GM21360 (cell line): ENCODE data around the gene HMG20B.
"Not testable (repeated sequence)": the region's sequence is repeated elsewhere in the genome, so short reads cannot be mapped to it uniquely, and the experiment has no call there.

ENCODE experiments used
- ATAC-seq: cut with Tn5 transposase; IDR thresholded peaks from one replicate; pipeline ENCODE4 v1.9.1; 2021; ENCODE audit warnings: mild to moderate bottlenecking, moderate library complexity; ENCODE audit not compliant: unreplicated experiment

Gene HMG20B

DNA sequence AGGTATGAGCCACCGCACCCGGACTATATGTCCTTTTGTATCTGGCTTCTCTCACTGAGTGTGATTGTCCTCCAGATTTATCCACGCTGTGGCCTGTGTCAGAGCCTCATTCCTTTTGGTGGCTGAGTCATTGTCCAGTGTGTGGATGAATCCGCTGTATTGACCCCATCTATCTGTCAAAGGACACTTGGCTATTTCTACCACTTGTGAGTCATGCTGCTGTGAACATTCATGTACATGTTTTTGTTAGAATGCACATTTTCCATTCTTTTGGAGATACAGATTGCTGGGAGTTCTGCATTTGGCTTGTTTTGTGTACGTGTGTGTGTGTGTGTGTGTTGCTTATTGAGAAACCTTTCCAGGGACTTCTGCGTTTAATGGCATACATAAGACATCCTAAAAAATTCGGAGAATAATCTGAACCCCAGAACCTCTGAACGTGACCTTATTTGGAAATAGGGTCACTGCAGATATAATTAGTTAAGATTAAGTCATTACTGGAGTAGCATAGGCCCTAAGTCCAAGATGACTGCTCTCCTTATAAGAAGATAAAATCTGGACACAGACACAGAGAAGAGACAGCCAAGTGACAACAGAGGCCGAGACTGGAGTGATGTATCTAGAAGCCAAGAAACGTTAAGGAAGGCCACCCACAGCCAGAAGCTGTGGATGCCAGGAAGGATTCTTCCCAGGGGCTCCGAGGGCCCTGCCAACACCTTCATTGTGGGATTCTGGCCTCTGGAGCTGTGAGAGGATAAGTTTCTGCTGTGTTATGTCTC is 7.6 kb downstream of the HMG20B start:
- ATAC-seq = no peak

DNA sequence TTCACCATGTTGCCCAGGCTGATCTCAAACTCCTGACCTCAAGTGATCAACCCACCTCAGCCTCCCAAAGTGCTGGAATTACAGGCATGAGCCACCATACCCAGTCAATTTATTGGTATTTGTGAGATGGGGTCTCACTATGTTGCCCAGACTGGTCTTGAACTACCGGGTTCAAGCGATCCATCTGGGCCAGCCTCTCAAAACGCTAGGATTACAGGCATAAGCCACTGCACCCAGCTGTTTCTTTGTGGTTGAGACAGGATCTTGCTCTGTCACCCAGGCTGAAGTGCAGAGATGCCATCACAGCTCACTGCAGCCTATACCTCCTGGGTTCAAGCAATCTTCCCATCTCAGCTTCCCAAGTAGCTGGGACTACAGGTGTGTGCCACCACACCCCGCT is 9.0 kb downstream of the HMG20B start:
- ATAC-seq = not testable (repeated sequence)

DNA sequence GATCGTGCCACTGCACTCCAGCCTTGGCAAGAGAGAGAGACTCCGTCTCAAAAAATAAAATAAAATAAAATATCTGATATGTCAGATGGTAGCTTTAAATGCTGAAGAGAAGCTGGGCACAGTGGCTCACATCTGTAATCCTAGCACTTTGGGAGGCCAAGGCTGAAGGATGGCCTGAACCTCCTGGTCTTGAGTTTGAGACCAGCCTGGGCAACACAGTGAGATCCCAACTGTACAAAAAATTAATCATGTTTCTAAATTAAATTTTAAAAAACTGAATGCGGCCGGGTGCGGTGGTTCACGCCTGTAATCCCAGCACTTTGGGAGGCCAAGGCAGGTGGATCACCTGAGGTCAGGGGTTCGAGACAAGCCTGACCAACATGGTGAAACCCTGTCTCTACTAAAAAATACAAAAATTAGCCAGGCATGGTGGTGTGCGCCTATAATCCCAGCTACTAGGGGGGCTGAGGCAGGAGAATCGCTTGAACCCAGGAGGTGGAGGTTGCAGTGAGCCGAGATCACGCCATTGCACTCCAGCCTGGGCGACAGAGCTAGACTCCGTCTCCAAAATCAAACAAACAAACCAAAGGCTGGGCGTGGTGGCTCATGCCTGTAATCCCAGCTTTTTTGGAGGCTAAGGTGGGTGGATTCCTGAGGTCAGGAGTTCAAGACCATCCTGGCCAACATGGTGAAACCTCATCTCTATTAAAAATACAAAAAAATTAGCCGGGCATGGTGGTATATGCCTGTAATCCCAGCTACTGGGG is 11.5 kb downstream of the HMG20B start:
- not testable (repeated sequence) for ATAC-seq

DNA sequence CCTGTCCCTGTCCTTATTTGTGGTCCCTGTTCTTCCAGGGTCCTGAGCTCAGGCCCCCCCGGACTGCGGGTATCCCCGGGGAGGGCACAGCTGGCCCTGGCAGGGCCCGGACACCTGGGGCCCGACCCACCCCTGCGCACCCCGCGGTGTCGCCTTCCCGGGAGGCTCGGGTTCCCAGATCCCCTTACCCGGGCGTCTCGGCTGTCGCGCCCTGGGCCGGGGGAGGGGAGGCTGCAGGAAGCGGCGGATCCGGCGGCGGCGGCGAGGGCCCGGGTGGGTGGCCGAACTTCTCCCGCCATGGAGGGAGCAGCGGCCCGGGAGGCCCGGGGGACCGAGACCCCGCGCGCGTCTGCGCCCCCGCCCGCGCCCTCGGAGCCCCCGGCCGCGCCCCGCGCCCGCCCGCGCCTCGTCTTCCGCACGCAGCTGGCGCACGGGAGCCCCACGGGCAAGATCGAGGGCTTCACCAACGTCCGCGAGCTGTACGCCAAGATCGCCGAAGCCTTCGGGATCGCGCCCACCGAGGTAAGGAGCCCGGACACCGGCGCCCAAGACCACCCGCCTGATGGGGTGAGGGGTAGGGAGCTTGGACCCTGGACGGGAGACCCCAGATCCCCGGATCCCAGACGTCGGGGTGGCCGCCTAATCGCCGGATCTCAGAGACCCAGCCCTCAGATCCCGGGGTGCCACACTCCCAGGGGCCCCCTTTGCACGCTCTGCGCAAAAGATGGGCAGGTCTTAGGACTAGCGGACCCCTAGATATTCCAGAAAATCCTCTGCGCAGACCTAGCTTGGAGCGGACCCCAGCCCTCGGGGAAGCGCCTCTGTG is 12.8 kb downstream of the HMG20B start, which contains the start of gene GIPC3:
GIPC3 (plus strand) TSS at position 178 of the 826 bp plus-strand sequence; CDS start at position 298, 120 bp downstream.
- ATAC-seq = no peak

DNA sequence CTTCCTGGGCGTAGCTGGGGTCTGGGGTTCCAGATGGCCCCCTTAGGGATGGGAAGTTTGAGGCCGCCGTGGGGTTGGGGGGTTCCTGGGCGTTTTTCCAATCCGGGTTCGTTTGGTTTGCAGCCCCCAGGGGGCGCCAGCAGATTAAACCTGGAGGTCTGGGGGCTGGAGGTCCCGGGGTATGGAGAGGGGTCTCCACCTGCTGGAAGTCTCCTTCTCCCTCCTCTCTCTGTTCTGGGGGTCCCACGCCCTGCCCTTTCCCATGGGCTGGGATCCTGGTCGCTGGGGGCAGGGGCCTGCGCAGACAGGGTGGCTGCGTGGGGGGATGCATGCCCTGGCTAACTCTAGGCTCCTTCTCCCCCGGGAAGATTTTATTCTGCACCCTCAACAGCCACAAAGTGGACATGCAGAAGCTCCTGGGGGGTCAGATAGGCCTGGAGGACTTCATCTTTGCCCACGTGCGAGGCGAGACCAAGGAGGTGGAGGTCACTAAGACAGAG is 13.4 kb downstream of the HMG20B start:
- ATAC-seq = no peak

DNA sequence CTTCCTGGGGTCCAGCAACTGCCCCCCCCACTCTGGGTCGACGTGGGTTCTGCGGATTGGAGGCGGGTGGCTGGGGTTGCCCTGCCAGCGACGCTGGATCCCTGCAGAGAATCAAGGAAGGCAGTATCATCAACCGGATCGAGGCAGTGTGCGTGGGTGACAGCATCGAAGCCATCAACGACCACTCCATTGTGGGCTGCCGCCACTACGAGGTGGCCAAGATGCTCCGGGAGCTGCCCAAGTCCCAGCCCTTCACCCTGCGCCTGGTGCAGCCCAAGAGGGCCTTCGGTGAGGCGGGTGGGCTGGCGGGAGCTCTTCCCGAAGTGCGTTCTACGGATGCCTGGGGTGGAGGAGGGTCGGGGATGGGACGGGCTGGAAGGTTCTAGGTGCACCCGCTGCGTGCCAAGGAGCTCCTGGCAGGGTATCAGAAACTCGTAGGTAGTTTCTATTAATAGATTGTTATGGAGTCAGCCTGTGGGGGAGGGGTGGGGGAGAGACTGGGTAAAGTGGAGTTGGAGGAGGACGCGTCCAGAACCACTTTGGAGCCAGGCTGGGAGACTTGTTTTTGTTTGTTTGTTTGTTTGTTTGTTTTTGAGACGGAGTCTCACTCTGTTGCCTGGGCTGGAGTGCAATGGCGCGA is 14.1 kb downstream of the HMG20B start:
- ATAC-seq = no peak

DNA sequence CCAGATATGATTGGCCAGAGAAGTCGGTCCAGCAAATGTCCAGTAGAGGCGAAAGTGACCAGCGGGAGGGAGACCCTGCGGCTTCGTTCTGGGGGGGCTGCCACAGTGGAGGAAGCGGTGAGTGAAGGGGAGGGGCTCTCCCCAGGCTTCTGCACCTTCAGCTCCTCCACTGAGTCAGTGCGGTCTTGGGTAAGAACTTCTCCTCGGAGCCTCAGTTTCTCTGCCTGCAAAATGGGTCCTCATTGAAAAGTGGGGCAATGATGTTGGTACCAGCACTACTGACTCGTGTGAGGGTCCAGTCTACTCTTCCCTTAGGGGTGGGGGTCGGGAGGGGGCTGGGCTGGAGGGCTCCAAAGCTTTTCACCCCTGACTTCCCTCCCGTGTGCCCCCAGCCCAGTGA is 16.7 kb downstream of the HMG20B start:
- no peak for ATAC-seq

DNA sequence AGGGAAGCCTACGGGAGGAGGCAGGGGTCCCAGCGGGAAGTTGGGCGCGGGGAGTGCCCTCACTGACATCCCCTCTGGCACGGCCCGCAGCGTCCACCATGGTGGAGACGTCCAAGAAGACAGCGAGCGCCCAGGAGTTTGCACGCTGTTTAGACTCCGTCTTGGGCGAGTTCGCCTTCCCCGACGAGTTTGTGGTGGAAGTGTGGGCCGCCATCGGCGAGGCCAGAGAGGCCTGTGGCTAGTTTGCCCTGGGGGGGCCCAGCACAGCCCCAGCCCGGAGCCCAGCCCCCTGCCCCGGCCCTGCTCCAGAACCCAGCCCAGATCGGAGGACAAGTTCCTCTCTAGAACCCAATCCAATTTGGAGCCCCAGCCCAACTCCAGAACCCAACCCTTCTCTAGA is 17.2 kb downstream of the HMG20B start:
- ATAC-seq = no peak

DNA sequence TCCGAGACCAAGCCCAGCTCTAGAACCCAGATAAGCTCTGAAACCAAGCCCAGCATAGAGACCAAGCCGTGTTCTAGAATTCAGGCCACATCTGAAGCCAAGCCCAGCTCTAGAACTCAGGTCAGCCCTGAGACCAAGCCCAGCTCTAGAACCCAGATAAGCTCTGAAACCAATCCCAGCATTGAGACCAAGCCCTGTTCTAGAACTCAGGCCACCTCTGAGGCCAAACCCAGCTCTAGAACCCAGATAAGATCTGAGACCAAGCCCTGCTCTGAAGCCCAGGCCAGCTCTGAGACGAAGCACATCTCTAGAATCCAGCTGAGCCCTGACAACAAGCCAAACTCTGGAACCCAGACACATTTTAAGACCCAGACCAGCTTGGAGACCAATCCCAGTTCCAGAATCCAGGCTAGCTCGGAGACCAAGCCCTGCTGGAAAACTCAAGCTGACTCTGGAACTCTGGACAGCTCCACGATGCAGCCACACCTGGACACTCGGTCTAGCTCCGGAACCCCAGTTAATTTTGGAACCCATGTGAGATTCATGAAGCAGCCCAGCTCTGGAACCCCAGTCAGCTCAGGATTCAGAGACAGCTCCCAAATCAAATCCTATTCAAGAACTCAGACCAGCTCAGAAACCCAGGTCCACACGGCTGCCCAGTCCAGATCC is 18.4 kb downstream of the HMG20B start:
- ATAC-seq = no peak

DNA sequence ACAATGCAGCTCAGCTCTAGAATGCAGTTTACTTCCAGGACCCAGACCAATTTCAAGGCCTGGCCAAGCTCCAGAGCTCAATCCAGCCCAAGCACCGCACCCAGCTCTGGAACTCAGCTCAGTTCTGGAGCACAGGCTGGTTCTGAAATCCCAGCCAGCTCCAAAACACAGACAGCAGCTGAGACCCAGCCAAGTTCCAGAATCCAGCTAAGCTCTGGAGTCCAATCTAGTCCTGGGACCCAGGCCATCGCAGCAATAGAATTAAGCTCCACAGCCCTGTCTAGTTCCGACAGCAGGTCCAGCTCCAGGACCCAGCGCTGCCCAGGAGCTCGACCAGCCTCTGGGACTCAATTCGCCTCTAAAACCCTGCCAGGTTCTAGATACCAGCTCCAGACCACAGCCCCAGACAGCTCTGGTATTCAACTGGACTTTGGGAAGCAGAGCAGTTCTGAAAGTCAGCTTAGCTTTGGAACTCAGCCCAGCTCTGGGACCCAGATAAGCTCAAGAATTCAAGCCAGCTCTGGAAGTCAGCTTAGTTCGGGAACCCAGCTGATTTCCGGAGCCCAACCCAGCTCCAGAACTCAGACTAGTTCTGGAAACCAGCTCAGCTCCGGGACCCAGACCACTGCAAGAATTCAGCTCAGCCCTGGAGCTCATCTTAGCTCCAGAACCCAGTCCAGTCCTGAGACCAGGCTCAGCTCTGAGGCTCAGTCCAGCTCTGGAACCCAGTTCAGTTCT is 19.3 kb downstream of the HMG20B start:
- no peak for ATAC-seq

DNA sequence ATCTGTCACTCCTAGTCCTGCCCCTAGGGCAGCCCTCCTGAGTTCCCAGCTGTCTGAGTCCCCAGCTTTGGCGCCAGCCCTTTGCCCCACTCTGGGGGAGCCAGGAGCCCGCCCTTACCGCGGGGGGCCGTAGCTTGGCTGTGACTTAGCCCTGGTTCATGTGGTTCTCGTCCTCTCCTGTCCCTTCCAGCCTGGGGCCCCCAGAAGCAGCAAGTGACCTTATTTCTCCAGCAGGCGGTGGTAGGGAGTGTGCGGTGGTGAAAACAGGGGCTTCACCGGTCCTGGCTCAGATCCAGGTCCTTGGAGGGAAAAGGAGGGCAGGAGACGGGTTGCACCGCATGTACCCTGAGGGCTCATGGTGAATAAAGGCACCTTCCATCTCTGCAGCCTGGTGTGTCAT is 20.4 kb downstream of the HMG20B start:
- no peak for ATAC-seq

DNA sequence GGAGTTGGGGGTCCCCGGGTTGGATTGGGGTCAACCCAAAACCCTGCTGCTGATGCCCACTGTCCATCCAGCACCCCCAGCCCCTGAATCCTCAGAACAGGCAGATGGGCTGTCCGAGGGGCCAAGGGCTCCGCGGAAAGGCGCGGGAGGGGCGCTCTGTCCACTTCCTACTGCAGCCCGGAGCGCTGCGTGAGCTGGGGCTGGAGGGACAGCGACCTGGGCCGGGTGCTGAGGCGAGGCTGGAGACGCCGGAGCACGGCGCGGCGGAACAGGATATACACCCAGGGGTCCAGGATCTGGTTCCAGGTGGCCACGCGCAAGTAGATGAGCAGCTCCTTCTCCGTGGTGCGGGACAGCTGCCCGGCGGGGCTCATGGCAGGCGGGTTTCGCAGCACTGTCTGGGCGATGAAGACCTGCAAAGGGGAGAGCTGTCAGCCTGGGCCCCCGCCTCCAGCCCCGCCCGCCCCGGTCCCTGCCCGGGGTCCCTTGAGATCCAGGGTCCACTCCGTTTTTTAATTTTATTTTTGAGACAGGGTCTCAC is 22.8 kb downstream of the HMG20B start:
- no peak for ATAC-seq

DNA sequence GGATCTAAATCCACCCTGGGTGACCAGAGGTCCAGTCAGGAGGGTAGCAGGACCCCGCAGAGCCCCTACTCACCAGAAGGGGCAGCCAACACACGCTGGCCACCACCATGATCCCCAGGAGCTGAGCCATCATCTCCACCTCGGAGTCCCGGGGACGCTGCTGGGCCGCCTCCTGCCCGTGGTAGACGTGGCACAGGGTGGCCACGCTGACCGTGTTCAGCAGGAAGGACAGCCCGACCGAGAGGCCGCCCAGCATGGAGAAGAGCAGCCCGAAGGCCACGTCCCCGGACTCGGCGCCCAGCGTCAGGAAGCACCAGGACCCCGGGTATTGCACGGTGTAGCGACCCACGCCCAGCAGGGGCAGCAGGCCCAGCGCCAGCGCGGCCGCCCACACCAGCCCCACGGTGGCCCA is 27.0 kb downstream of the HMG20B start:
- no peak for ATAC-seq

DNA sequence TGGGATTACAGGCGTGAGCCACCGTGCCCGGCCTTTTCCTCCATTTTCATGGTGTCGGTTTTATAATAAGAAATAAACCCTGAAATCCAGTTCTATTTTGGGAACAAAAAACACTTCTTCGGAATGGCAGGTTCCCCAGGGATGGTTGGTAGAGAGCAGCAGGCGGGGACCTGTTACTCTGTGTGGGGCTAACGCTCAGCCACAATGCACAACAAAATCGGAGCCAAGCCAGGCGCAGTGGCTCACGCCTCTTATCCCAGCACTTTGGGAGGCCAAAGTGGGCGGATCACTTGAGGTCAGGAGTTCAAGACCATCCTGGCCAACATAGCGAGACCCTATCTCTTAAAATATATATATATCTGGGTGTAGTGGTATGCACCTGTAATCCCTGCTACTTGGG is 28.3 kb downstream of the HMG20B start:
- ATAC-seq = no peak

DNA sequence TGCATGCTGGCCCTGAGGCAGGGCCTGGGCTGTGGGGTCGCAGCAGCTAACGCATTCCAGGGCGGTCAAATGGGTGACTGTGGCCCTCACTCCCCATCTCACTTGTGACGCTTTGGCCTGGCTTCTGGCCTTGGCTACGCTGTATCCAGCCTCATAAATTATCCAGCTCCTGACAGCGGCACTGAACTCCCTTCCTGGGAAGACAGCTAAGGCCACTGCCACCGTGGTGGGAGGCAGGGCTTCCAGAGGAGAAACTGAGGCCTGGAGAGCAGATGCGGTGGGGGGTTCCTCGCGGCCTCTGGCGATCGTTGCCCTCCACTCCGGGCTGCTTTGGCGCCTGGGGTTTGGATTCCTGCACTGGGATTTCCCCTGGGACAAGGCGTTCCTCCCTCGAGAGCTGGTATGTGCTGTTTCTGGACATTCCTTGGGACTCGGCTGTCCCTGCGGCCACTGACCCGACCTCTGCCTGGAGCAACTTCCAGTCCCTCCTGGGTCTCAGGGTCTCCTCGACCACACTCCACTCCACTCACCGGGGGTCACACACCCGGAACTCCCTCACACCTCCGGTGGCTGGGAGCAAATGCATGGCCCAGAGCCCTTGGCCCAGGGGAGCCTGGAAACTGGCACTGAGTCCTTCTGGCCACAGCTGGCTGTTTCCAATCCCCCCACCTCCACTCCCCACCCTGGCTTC is 30.5 kb downstream of the HMG20B start:
- ATAC-seq = no peak

DNA sequence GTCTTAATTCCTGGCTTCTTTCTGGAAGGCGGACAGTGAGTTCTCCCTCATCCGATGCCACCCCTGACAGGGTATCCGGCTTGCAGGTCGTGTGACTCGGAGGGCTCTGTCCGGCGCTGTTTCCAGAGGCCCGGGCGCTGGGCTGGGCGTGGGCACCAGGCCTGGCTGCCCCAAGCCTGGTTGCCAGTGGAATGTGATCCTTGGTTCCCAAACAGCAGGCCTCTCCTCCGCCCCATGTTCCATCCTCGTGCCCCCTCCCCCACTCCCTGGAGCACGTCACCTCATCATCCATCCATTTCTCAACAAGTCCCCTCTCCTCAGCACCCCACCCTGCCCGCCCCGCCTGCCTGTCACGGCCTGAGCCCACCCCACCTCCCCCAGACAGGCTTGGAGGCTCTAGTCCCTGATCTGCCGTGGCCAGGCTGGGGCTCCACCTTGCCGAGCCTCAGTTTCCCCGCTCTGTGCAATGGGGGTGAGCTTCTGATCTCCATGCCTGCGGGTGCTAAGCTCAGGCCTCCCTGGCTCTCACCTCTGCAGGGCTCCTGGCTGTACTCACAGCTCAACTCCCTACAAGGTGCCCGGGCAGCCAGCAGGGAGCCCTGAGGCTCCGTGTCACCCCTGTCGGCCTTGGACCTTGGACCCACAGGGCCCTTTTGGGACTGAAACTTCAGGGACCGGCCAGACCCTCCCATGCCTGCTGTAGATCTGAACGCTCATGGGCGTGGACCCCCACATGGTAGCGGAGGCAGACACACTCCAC is 31.7 kb downstream of the HMG20B start:
- no peak for ATAC-seq

DNA sequence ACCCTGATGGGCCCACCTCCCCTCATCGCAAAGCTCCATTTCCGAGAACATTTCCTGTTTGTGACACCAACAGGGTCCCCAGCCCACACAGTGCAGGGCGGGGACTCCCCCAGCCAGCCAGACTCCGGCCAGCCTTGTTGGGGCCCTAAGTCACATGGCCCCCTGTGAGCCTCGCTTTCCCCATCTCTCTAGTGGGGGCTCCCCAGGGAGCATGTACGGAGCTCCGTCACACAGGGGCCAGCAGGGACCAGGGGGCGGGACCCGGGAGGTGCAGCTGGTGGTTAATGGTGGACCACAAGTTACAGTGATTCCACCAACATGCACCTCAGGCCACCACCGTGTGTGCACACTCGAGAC is 32.2 kb downstream of the HMG20B start:
- no peak for ATAC-seq

DNA sequence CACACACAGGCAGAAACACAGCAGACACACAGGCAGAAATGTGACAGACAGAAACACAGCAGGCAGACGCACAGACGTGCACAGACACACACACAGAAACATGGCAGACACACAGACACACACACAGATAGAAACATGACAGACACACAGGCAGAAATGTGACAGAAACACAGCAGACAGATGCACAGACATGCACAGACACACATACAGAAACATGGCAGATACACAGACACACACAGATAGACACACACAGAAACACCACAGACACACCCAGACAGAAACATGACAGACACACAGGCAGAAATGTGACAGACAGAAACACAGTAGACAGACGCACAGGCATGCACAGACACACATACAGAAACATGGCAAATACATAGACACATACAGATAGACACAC is 32.6 kb downstream of the HMG20B start:
- no peak for ATAC-seq
